GM23338 (cell line): ENCODE results near the gene ENPP7. TPM values are rescaled to one million over a fixed set of nuclear protein-coding genes. Genes with fewer than 3 reads are reported as not detected.
A peak's percentile ranks its signal among the peaks of the same experiment; 100 is the strongest.

ENCODE experiments used
- ATAC-seq: fragments of 200-7000 bp; cut with Tn5 transposase; 3 replicates; pipeline ENCODE4 v1.9.1; 2020
- DNase-seq: peaks from one replicate; pipeline ENCODE4 v3.0.0-alpha.2; 2015; ENCODE audit warnings: low spot score
- H2AFZ ChIP-seq: fragments of 200-600 bp; sonication (generic); 2 replicates; pipeline ENCODE4 v1.8.0; 2016; ENCODE audit warnings: antibody characterized with exemption, mild to moderate bottlenecking, moderate library complexity
- H3F3A ChIP-seq: fragments of 200-600 bp; sonication (generic); replicated peaks from 2 replicates; pipeline ENCODE4 v1.8.0; 2017; ENCODE audit warnings: antibody characterized with exemption, mixed run types, low read depth
- H3K27ac ChIP-seq: fragments of 200-600 bp; sonication (generic); 2 replicates; pipeline ENCODE4 v1.6.1; 2016; ENCODE audit warnings: low read depth
- H3K27me3 ChIP-seq: fragments of 200-600 bp; sonication (generic); 2 replicates; pipeline ENCODE4 v1.8.0; 2016; ENCODE audit warnings: mild to moderate bottlenecking, mixed run types, moderate library complexity; ENCODE audit not compliant: insufficient read depth
- H3K36me3 ChIP-seq: fragments of 200-600 bp; sonication (generic); 2 replicates; pipeline ENCODE4 v1.8.0; 2016; ENCODE audit warnings: mild to moderate bottlenecking; ENCODE audit not compliant: insufficient read depth
- H3K4me1 ChIP-seq: fragments of 200-600 bp; sonication (generic); 2 replicates; pipeline ENCODE4 v1.8.0; 2016; ENCODE audit warnings: mild to moderate bottlenecking, moderate library complexity; ENCODE audit not compliant: insufficient read depth
- H3K4me2 ChIP-seq: fragments of 200-600 bp; sonication (generic); 2 replicates; pipeline ENCODE4 v1.7.1; 2017; ENCODE audit warnings: mixed run types
- H3K4me3 ChIP-seq: fragments of 200-600 bp; sonication (generic); 2 replicates; pipeline ENCODE4 v1.6.1; 2016; ENCODE audit warnings: mixed run types
- H3K79me2 ChIP-seq: fragments of 200-600 bp; sonication (generic); replicated peaks from 2 replicates; pipeline ENCODE4 v1.8.0; 2017; ENCODE audit warnings: mild to moderate bottlenecking; ENCODE audit not compliant: insufficient read depth
- H3K9me2 ChIP-seq: fragments of 200-600 bp; sonication (generic); 2 replicates; pipeline ENCODE4 v1.8.0; 2017; ENCODE audit not compliant: insufficient read depth
- H4K20me1 ChIP-seq: fragments of 200-600 bp; sonication (generic); replicated peaks from 2 replicates; pipeline ENCODE4 v1.8.0; 2017; ENCODE audit warnings: mild to moderate bottlenecking; ENCODE audit not compliant: insufficient read depth
- H3K27ac Mint-ChIP-seq: 2 replicates; pipeline ENCODE4 v1.8.0; 2020; ENCODE audit warnings: inconsistent platforms, mild to moderate bottlenecking, moderate library complexity, mixed read lengths
- H3K27me3 Mint-ChIP-seq: 3 replicates; pipeline ENCODE4 v1.8.0; 2022; ENCODE audit warnings: low read depth, mild to moderate bottlenecking, moderate library complexity, mixed read lengths, inconsistent platforms; ENCODE audit not compliant: insufficient read depth, poor library complexity
- H3K36me3 Mint-ChIP-seq: 3 replicates; pipeline ENCODE4 v1.8.0; 2021; ENCODE audit warnings: low read depth, mild to moderate bottlenecking, inconsistent platforms, moderate library complexity, mixed read lengths
- H3K4me1 Mint-ChIP-seq: 3 replicates; pipeline ENCODE4 v1.8.0; 2020; ENCODE audit warnings: mild to moderate bottlenecking, inconsistent platforms, mixed read lengths
- H3K4me3 Mint-ChIP-seq: 3 replicates; pipeline ENCODE4 v1.8.0; 2021; ENCODE audit warnings: moderate library complexity, mild to moderate bottlenecking, inconsistent platforms, mixed read lengths
- H3K9me3 Mint-ChIP-seq: 3 replicates; pipeline ENCODE4 v1.8.0; 2020; ENCODE audit warnings: moderate library complexity, mild to moderate bottlenecking, inconsistent platforms, mixed read lengths
- CREB1 ChIP-seq: fragments of 250-450 bp; sonication (Bioruptor Pico); IDR thresholded peaks from 2 replicates; pipeline ENCODE4 v1.5.0; 2020; ENCODE audit warnings: low read depth, mild to moderate bottlenecking, moderate library complexity
- CTCF ChIP-seq, 2 experiments: fragments of 200-600 bp in 1 of 2; sonication (generic) in 1 of 2; conservative IDR thresholded peaks; 2 replicates each; pipeline versions ENCODE4 v1.5.1 to v1.6.1; 2016 to 2017; ENCODE audit warnings: antibody characterized with exemption in 2 of 2, low read depth in 2 of 2, mild to moderate bottlenecking in 2 of 2, moderate library complexity in 1 of 2
- EZH2 ChIP-seq: fragments of 200-600 bp; sonication (generic); IDR thresholded peaks from one replicate; pipeline ENCODE4 v1.8.0; 2017; ENCODE audit warnings: antibody characterized with exemption, mild to moderate bottlenecking, low read depth; ENCODE audit not compliant: unreplicated experiment
- EZH2phosphoT487 ChIP-seq: fragments of 200-600 bp; sonication (generic); IDR thresholded peaks from one replicate; pipeline ENCODE4 v1.8.1; 2018; ENCODE audit warnings: antibody characterized with exemption; ENCODE audit not compliant: unreplicated experiment
- JUNB ChIP-seq: IDR thresholded peaks from one replicate; pipeline ENCODE4 v1.6.1; 2016; ENCODE audit warnings: antibody characterized with exemption; ENCODE audit not compliant: unreplicated experiment
- NANOG ChIP-seq: IDR thresholded peaks from 2 replicates; pipeline ENCODE4 v1.6.1; 2016; ENCODE audit warnings: antibody characterized with exemption, borderline replicate concordance
- POLR2AphosphoS5 ChIP-seq: IDR thresholded peaks from 2 replicates; pipeline ENCODE4 v1.6.1; 2016; ENCODE audit warnings: antibody characterized with exemption, low read depth
- STAT1 ChIP-seq: IDR thresholded peaks from one replicate; pipeline ENCODE4 v1.6.1; 2016; ENCODE audit warnings: antibody characterized with exemption; ENCODE audit not compliant: unreplicated experiment
- ZNF114 ChIP-seq: fragments of 250-450 bp; sonication (Bioruptor Pico); IDR thresholded peaks from 2 replicates; pipeline ENCODE4 v1.5.0; 2020; ENCODE audit warnings: mild to moderate bottlenecking, moderate library complexity
- ZNF331 ChIP-seq: fragments of 250-450 bp; sonication (Bioruptor Pico); IDR thresholded peaks from 2 replicates; pipeline ENCODE4 v1.5.0; 2020; ENCODE audit warnings: low read depth, mild to moderate bottlenecking, moderate library complexity
- ZNF462 ChIP-seq: fragments of 250-450 bp; sonication (Bioruptor Pico); IDR thresholded peaks from 2 replicates; pipeline ENCODE4 v1.5.0; 2020; ENCODE audit warnings: mild to moderate bottlenecking, moderate library complexity
- polyA plus RNA-seq: library from polyadenylated mRNA; unstranded; fragments of >200 nt; fragmentation: Nextera tagmentation; extraction: Ambion mirVana; gene quantifications from 2 replicates; pipeline ENCODE4 v1.2.1, GENCODE V29; 2016
- total RNA-seq: library from RNA; depleted of rRNA; stranded (reverse); fragments of >200 nt; shearing (Covaris generic); gene quantifications from 2 replicates; pipeline ENCODE4 v1.2.3, GENCODE V29; 2014
- TF ChIP-seq, protein P1 (sequence below): IDR thresholded peaks from 2 replicates; pipeline ENCODE4 v1.6.1; 2016; ENCODE audit warnings: antibody characterized with exemption
- TF ChIP-seq, protein P2 (sequence below): IDR thresholded peaks from one replicate; pipeline ENCODE4 v1.6.1; 2018; ENCODE audit warnings: antibody characterized with exemption; ENCODE audit not compliant: unreplicated experiment

The ENPP7 gene
- total and polyA plus RNA-seq, 2 experiments from 2014 or later = not detected

DNA sequence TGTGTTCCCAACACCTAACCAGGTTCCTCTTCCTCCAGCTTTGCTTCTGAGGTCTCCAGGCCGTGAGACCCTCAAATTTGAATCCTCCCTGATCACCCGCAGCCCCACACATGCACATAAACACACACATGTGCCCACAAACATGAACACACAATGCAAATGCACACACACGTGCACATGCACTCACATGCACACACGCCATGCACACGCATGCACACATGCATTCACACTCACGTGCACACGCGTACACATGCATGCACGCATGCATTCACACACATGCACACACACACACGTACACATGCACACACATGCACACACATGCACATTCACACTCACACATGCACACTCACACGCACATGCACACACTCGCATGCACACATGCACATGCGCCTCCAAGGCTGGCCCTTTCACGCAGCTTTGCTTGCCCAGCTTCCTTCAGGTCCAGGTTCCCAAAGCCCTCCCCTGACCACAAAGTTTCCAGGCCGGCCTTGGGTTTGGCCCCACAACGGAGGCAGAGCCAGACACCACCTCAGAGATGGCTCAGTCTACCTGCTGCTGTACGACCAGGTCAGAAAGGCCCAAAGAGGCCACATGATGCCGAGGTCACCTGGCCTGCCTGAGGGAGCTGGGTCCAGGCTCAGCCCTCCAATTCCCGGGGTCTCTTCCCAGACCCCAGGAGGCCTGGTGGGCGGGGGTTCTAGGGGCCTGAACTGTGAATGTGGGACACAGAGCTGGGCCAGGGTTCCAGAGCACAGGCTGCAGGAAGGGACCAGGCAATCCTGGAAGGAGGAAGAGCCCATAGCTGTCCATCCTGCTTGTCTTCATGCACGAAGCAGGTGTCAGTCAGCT is 39.5 kb upstream of the ENPP7 start:
- H2AFZ ChIP-seq = no peak overlapping the region; the same call in 1 of the 2 replicates
- TF ChIP-seq ZNF114 (CRISPR knock-in tag) (no peak), EZH2phosphoT487 (no peak), JUNB (no peak), ZNF462 (CRISPR knock-in tag) (no peak), CTCF (conservative IDR thresholded peaks at IDR 0.05; ENCODE audit: low read depth in 2 of 2) (no peak), POLR2AphosphoS5 (no peak), STAT1 (no peak), EZH2 (no peak), ZNF331 (no peak), NANOG (no peak), CREB1 (no peak)
- TF ChIP-seq, protein P1, sequence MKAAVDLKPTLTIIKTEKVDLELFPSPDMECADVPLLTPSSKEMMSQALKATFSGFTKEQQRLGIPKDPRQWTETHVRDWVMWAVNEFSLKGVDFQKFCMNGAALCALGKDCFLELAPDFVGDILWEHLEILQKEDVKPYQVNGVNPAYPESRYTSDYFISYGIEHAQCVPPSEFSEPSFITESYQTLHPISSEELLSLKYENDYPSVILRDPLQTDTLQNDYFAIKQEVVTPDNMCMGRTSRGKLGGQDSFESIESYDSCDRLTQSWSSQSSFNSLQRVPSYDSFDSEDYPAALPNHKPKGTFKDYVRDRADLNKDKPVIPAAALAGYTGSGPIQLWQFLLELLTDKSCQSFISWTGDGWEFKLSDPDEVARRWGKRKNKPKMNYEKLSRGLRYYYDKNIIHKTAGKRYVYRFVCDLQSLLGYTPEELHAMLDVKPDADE = no peak
- TF ChIP-seq, protein P2, sequence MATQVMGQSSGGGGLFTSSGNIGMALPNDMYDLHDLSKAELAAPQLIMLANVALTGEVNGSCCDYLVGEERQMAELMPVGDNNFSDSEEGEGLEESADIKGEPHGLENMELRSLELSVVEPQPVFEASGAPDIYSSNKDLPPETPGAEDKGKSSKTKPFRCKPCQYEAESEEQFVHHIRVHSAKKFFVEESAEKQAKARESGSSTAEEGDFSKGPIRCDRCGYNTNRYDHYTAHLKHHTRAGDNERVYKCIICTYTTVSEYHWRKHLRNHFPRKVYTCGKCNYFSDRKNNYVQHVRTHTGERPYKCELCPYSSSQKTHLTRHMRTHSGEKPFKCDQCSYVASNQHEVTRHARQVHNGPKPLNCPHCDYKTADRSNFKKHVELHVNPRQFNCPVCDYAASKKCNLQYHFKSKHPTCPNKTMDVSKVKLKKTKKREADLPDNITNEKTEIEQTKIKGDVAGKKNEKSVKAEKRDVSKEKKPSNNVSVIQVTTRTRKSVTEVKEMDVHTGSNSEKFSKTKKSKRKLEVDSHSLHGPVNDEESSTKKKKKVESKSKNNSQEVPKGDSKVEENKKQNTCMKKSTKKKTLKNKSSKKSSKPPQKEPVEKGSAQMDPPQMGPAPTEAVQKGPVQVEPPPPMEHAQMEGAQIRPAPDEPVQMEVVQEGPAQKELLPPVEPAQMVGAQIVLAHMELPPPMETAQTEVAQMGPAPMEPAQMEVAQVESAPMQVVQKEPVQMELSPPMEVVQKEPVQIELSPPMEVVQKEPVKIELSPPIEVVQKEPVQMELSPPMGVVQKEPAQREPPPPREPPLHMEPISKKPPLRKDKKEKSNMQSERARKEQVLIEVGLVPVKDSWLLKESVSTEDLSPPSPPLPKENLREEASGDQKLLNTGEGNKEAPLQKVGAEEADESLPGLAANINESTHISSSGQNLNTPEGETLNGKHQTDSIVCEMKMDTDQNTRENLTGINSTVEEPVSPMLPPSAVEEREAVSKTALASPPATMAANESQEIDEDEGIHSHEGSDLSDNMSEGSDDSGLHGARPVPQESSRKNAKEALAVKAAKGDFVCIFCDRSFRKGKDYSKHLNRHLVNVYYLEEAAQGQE = no peak
- no peak for DNase-seq

More for the DNA sequence above, 39.5 kb upstream of the ENPP7 start:
- H3K36me3 ChIP-seq = no peaks in the 10 kb centered on the region
- H3K27ac Mint-ChIP-seq = no peak overlapping the region
- H3K27me3 Mint-ChIP-seq = peaks cover 23% of the 10 kb centered on the region
- ATAC-seq = peak; percentile 11
- no peak overlapping the region for H3K27ac ChIP-seq
- H3K9me3 Mint-ChIP-seq = no peaks in the 10 kb centered on the region; the same call in 2 of the 3 replicates
- H3K9me2 ChIP-seq = no peaks in the 10 kb centered on the region
- peak overlapping the region; percentile 58; the same call in 1 of the 2 replicates for H3K4me2 ChIP-seq
- no peak overlapping the region for H3K4me3 Mint-ChIP-seq
- H4K20me1 ChIP-seq = no peaks in the 10 kb centered on the region
- no peak overlapping the region for H3K4me3 ChIP-seq
- no peaks in the 10 kb centered on the region for H3F3A ChIP-seq
- no peaks in the 10 kb centered on the region for H3K27me3 ChIP-seq
- peaks cover 38% of the 10 kb centered on the region for H3K4me1 Mint-ChIP-seq
- peaks cover 13% of the 10 kb centered on the region for H3K4me1 ChIP-seq
- no peaks in the 10 kb centered on the region for H3K79me2 ChIP-seq
- no peaks in the 10 kb centered on the region for H3K36me3 Mint-ChIP-seq
